K562 (cell line): ENCODE results near the gene CDC42EP5. TPM values are rescaled to one million over a fixed set of nuclear protein-coding genes. Genes with fewer than 3 reads are reported as not detected.

Experiments used
- ATAC-seq: fragments of 200-7000 bp; cut with Tn5 transposase; 3 replicates; pipeline ENCODE4 v1.9.1; 2020; ENCODE audit warnings: moderate library complexity
- BruUV-seq: library from RNA; stranded (reverse); fragments of 400-500 nt; replicated peaks from 2 replicates; lab custom pipeline; 2021; lab: Mats Ljungman, UMichigan
- CTCF ChIA-PET: fragments of 300-600 bp; formaldehyde crosslinking; extraction: SDS; loops from one replicate; lab custom pipeline; 2021; ENCODE audit warnings: low intra/inter-chr PET ratio; lab: Yijun Ruan, JAX
- POLR2A ChIA-PET: fragments of 300-600, 350-650 bp; sonication (Branson Sonifier 250); formaldehyde crosslinking; extraction: SDS; loops from one replicate; lab custom pipeline; 2021; ENCODE audit warnings: antibody characterized with exemption, inconsistent platforms; lab: Yijun Ruan, JAX
- DNase-seq, 4 experiments: peaks; one replicate each; pipeline versions ENCODE4 v3.0.0 to v3.0.0-alpha.2; 2011 to 2018; ENCODE audit warnings: low spot score in 3 of 4, mixed read lengths in 3 of 4; ENCODE audit errors: extremely low read depth in 1 of 4
- FAIRE-seq: peaks from 2 replicates; lab custom pipeline; 2011; peaks lifted over from hg19 to GRCh38; lab: Jason Lieb, UNC
- H2AFZ ChIP-seq: 2 replicates; pipeline ENCODE4 v1.6.0; 2011; ENCODE audit warnings: low read depth, low read length, control low read depth, inconsistent platforms
- H3K27ac ChIP-seq: fragments of 200-600 bp; 3 replicates; pipeline ENCODE4 v1.8.0; 2011; ENCODE audit warnings: low read depth, mild to moderate bottlenecking, control low read depth, inconsistent platforms, low read length, moderate library complexity, mixed read lengths; ENCODE audit errors: extremely low read depth
- H3K27me3 ChIP-seq, 2 experiments: fragments of 300-600 bp in 1 of 2; 2 replicates in 1 of 2; 3 replicates in 1 of 2; pipeline versions ENCODE4 v1.6.0 to v1.8.0; 2011; ENCODE audit warnings: inconsistent platforms in 2 of 2, low read length in 2 of 2, mild to moderate bottlenecking in 1 of 2, mixed read lengths in 1 of 2, moderate library complexity in 1 of 2; ENCODE audit not compliant: control insufficient read depth in 2 of 2, insufficient read depth in 2 of 2
- H3K36me3 ChIP-seq: fragments of 300-600 bp; 3 replicates; pipeline ENCODE4 v1.8.0; 2011; ENCODE audit warnings: mild to moderate bottlenecking, low read length, inconsistent platforms; ENCODE audit not compliant: control insufficient read depth, insufficient read depth
- H3K4me1 ChIP-seq, 2 experiments: fragments of 200-600 bp in 1 of 2; replicated peaks in 1 of 2; 2 replicates in 1 of 2; 3 replicates in 1 of 2; pipeline versions ENCODE4 v1.5.1 to v1.8.0; 2011; ENCODE audit warnings: inconsistent platforms in 2 of 2, low read length in 2 of 2, mild to moderate bottlenecking in 1 of 2, mixed read lengths in 1 of 2, moderate library complexity in 1 of 2; ENCODE audit not compliant: control insufficient read depth in 2 of 2, insufficient read depth in 2 of 2
- H3K4me2 ChIP-seq: 2 replicates; pipeline ENCODE4 v1.6.1; 2011; ENCODE audit warnings: low read length, control low read depth, inconsistent platforms, mixed read lengths; ENCODE audit not compliant: insufficient read depth
- H3K4me3 ChIP-seq: fragments of 200-600 bp; sonication (generic), shearing (Covaris generic); 2 replicates; pipeline ENCODE4 v1.5.1; 2016; ENCODE audit warnings: control low read depth, inconsistent platforms
- H3K79me2 ChIP-seq: fragments of 200-600 bp; 3 replicates; pipeline ENCODE4 v1.8.0; 2011; ENCODE audit warnings: low read length, inconsistent platforms; ENCODE audit not compliant: control insufficient read depth, insufficient read depth
- H3K9ac ChIP-seq, 2 experiments: 2 replicates each; pipeline versions ENCODE4 v1.6.0 to v1.6.1; 2011; ENCODE audit warnings: low read depth in 2 of 2, low read length in 2 of 2, control low read depth in 1 of 2, inconsistent platforms in 1 of 2, mild to moderate bottlenecking in 1 of 2, mixed read lengths in 1 of 2; ENCODE audit not compliant: insufficient read depth in 1 of 2
- H3K9me1 ChIP-seq: one replicate; pipeline ENCODE4 v1.6.0; 2011; ENCODE audit warnings: inconsistent platforms, mild to moderate bottlenecking, low read length, moderate library complexity; ENCODE audit not compliant: control insufficient read depth, insufficient read depth
- H3K9me3 ChIP-seq: replicated peaks from 2 replicates; pipeline ENCODE4 v1.5.1; 2011; ENCODE audit warnings: low read depth, low read length, inconsistent platforms; ENCODE audit not compliant: control insufficient read depth, insufficient read depth
- H4K20me1 ChIP-seq: replicated peaks from 2 replicates; pipeline ENCODE4 v1.6.1; 2011; ENCODE audit warnings: low read length, inconsistent platforms, mixed read lengths; ENCODE audit not compliant: control insufficient read depth, insufficient read depth
- KDM5B ChIP-seq: fragments of 200-600 bp; sonication (generic); IDR thresholded peaks from 2 replicates; pipeline ENCODE4 v1.6.1; 2012; ENCODE audit warnings: low read depth, mild to moderate bottlenecking, moderate library complexity, low read length, control low read depth, inconsistent platforms; ENCODE audit not compliant: insufficient replicate concordance
- POLR3G ChIP-seq: IDR thresholded peaks from 2 replicates; pipeline ENCODE4 v1.6.1; 2011; ENCODE audit not compliant: insufficient read length, insufficient replicate concordance; ENCODE audit errors: extremely low read depth
- PRDM10 ChIP-seq: fragments of 450-650 bp; IDR thresholded peaks from 2 replicates; pipeline ENCODE4 v1.6.1; 2018; ENCODE audit not compliant: partially characterized antibody
- RHOXF2B ChIP-seq: fragments of 250-450 bp; sonication (Bioruptor Pico); conservative IDR thresholded peaks from 2 replicates; pipeline ENCODE4 v1.5.1; 2021
- WGBS: fragments of 100-300 bp; shearing (Covaris generic); methylation state at CpG from one replicate; pipeline ENCODE4 v1.1.6; 2016; ENCODE audit warnings: low coverage, mixed read lengths; ENCODE audit not compliant: insufficient coverage; ENCODE audit errors: missing lambda C conversion rate; 5-methylcytosine and 5-hydroxymethylcytosine counted together
- in situ Hi-C: fragments of 300-500 bp; cut with MboI; formaldehyde crosslinking; loops from 4 replicates; pipeline ENCODE4 v1.15.0; 2018; ENCODE audit warnings: inconsistent platforms, mixed read lengths
- intact Hi-C: fragments of 100-400 bp; cut with micrococcal nuclease; formaldehyde crosslinking; loops from 2 replicates; pipeline ENCODE4 v1.14.2; 2022
- polyA plus RNA-seq, 8 experiments: library from polyadenylated mRNA; depleted of rRNA in 4 of 8; stranded (reverse) in 5 of 8; unstranded in 3 of 8; fragments of >200 nt; fragmentation: Nextera tagmentation in 2 of 8; fragmentation: Illumina TruSeq in 1 of 8; extraction: Ambion mirVana in 2 of 8; extraction: Trizol in 1 of 8; gene quantifications; 2 replicates each; pipeline versions ENCODE4 v1.2.1 to v1.2.3, GENCODE V29; 2011 to 2014; ENCODE audit warnings: inconsistent platforms in 1 of 8, missing spikeins in 1 of 8
- total RNA-seq, 7 experiments: library from RNA; depleted of rRNA in 6 of 7; stranded (reverse); fragments of >200 nt in 6 of 7; fragmentation: Illumina TruSeq in 2 of 7; extraction: Trizol in 2 of 7; gene quantifications; 2 replicates each; pipeline versions ENCODE4 v1.2.1 to v1.2.3, GENCODE V29; 2011 to 2021; ENCODE audit warnings: low replicate concordance in 1 of 7

Gene CDC42EP5
- total and polyA plus RNA-seq, 9 of the 15 experiments (the other 6 are each of a cell fraction or from before 2014, with no cell fraction given), result 0.15 to 0.38 TPM; not detected in 7

GRCh38 chr19:54433697-54434096, 39.4 kb downstream of the CDC42EP5 start:
- no peak overlapping the region for H2AFZ ChIP-seq
- H3K9ac ChIP-seq, result no peak overlapping the region
- peaks cover 0 to 5% of the 10 kb centered on the region in 2 experiments; a peak in 1 of 5 replicates for H3K27me3 ChIP-seq
- H3K36me3 ChIP-seq, result peaks cover 1% of the 10 kb centered on the region; the same call in 1 of the 3 replicates
- intact Hi-C loops (no loop called here), in situ Hi-C loops (no loop called here)
- peaks cover 5% of the 10 kb centered on the region; the same call in 1 of the 2 replicates for H4K20me1 ChIP-seq
- no peak for FAIRE-seq
- H3K27ac ChIP-seq, result no peak overlapping the region
- H3K9me1 ChIP-seq, result no peaks in the 10 kb centered on the region
- peaks cover under 1% of the 10 kb centered on the region; the same call in 1 of the 3 replicates for H3K79me2 ChIP-seq
- no peak for ATAC-seq
- no peak for DNase-seq
- H3K4me1 ChIP-seq, result peaks cover 0 to 42% of the 10 kb centered on the region in 2 experiments; a peak in 2 of 5 replicates
- no TSS peak for BruUV-seq
- H3K4me2 ChIP-seq, result no peak overlapping the region
- TF ChIP-seq PRDM10 (no peak), RHOXF2B (CRISPR knock-in tag) (no peak), KDM5B (peak; percentile 11), POLR3G (no peak)
- H3K4me3 ChIP-seq, result no peak overlapping the region
- H3K9me3 ChIP-seq, result no peaks in the 10 kb centered on the region
- ChIA-PET CTCF (no interaction called here), POLR2A (interaction anchor here (1.2 to 1.5 kb wide), 2 partner anchors 12 to 15 kb away, joined by 4 to 6 read pairs; partner anchors contain the start of gene LENG8)
- WGBS, result 67% methylated on average over 5 of the region's 5 CpGs
